Lung (tissue), 16 donors: ENCODE data around the gene CLEC5A. TPM values are rescaled to one million over a fixed set of nuclear protein-coding genes. Genes with fewer than 3 reads are reported as not detected.

ENCODE experiments used
- ATAC-seq: fragments of 200-7000 bp; cut with Tn5 transposase; one replicate; pipeline ENCODE4 v1.9.1; 2020; ENCODE audit warnings: moderate number of reproducible peaks; ENCODE audit not compliant: insufficient read depth, low FRiP score
- DNase-seq, 3 donors: peaks; one replicate each; pipeline ENCODE4 v3.0.0-alpha.2; 2013 to 2017
- H3K27ac ChIP-seq, 2 donors: one replicate each; pipeline ENCODE4 v1.5.1; 2013; ENCODE audit warnings: mild to moderate bottlenecking in 2 of 2, moderate library complexity in 2 of 2, control low read depth in 1 of 2, inconsistent platforms in 1 of 2, low read depth in 1 of 2, low read length in 1 of 2
- H3K27me3 ChIP-seq, 3 donors: one replicate each; pipeline ENCODE4 v1.5.1; 2013; ENCODE audit warnings: low read length in 2 of 3; ENCODE audit not compliant: control insufficient read depth in 3 of 3, insufficient read depth in 3 of 3
- H3K36me3 ChIP-seq, 4 donors: one replicate each; pipeline ENCODE4 v1.5.1; 2013; ENCODE audit warnings: low read length in 4 of 4, mild to moderate bottlenecking in 1 of 4, moderate library complexity in 1 of 4; ENCODE audit not compliant: control insufficient read depth in 4 of 4, insufficient read depth in 4 of 4
- H3K4me1 ChIP-seq, 5 donors: one replicate each; pipeline ENCODE4 v1.5.1; 2013; ENCODE audit warnings: low read length in 5 of 5, mild to moderate bottlenecking in 2 of 5, moderate library complexity in 1 of 5; ENCODE audit not compliant: control insufficient read depth in 5 of 5, insufficient read depth in 5 of 5
- H3K4me3 ChIP-seq: one replicate; pipeline ENCODE4 v1.5.1; 2013; ENCODE audit warnings: mild to moderate bottlenecking, control low read depth, moderate library complexity
- H3K9ac ChIP-seq, 2 donors: one replicate each; pipeline ENCODE4 v1.5.1; 2013; ENCODE audit warnings: low read length in 2 of 2, control low read depth in 1 of 2; ENCODE audit not compliant: insufficient read depth in 1 of 2
- H3K9me3 ChIP-seq, 4 donors: one replicate each; pipeline ENCODE4 v1.5.1; 2013; ENCODE audit warnings: low read length in 3 of 4, mild to moderate bottlenecking in 1 of 4, moderate library complexity in 1 of 4; ENCODE audit not compliant: control insufficient read depth in 4 of 4, insufficient read depth in 3 of 4
- WGBS, 2 donors: extraction: QIAGEN DNeasy Blood & Tissue Kit; methylation state at CpG; one replicate each; pipeline ENCODE4 v1.1.7; 2013; 5-methylcytosine and 5-hydroxymethylcytosine counted together
- long read RNA-seq, 5 donors: transcript quantifications; one replicate each; lab custom pipeline, GENCODE V29; 2026
- polyA plus RNA-seq, 2 donors: library from polyadenylated mRNA; stranded (reverse); fragments of 200-250 nt; gene quantifications; one replicate each; pipeline ENCODE4 v1.2.1, GENCODE V29; 2013
- total RNA-seq, 2 donors: library from RNA; depleted of rRNA in 1 of 2; stranded (reverse); fragments of >200 nt in 1 of 2; gene quantifications; one replicate each; pipeline ENCODE4 v1.2.1, GENCODE V29; 2014 to 2021
- TF ChIP-seq, protein P1 (sequence below): IDR thresholded peaks from 2 replicates; pipeline ENCODE4 v1.5.1; 2012; ENCODE audit warnings: mild to moderate bottlenecking; ENCODE audit errors: control extremely low read depth, extremely low read depth
- donor health status: control.
- donor health status: control.
- donor health status: Bipolar disorder and iron deficiency.
- donor health status: healthy.
- donor health status: DM: yes; HTN: yes; CAD: no.

CLEC5A gene
- total RNA-seq (1 to 10 TPM; 2.7 to 8.8 TPM), polyA plus RNA-seq (10 to 100 TPM in 1 of 2 donors, 1 to 10 TPM in 1; 4.4 to 19.1 TPM)
- long read RNA-seq, donor 1: 0 reads
- long read RNA-seq, donor 2, partial matches to known transcripts: 0 of 1 reads
- long read RNA-seq, donor 2, other reads (novel, unspliced or antisense): 0 of 1 reads
- long read RNA-seq, donor 3: 0 reads
- long read RNA-seq, donor 4: 0 reads
- long read RNA-seq, donor 5: 0 reads

DNA sequence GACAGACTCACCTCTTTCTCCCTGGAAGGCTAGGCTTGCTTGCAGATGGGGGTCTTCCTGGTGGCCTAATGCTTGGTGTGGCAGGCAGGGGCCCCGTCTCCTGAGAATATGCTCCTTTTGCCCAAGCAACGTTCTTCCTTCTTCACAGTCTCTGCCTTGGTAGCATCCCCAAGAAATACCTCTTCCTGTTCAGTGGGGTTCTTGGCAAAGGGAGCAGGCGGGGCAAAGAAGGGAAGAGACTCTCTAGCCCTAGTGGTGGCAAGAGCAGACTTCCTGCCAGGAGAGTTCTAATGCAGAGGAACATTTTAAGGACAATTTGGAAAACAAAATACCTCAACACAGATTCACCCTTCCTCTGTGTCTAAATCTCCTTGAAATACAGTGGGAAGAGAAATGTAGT, at the start of gene CLEC5A:
CLEC5A (minus strand) TSS at position 179 of the 400 bp plus-strand sequence. CDS start 682 bp downstream, outside the sequence.
- Histone ChIP-seq H3K4me3 (no peak within 1 kb of the TSS), H3K27ac (no peak within 1 kb of the TSS), H3K36me3 (no peaks in the 10 kb centered on the region), H3K4me1 (no peaks in the 10 kb centered on the region), H3K9me3 (peaks cover 0 to 2% (median 0%) of the 10 kb centered on the region in 4 donors), H3K9ac (no peak within 1 kb of the TSS), H3K27me3 (no peaks in the 10 kb centered on the region)
- ATAC-seq (no peak), DNase-seq (no peak)
- TF ChIP-seq, protein P1, sequence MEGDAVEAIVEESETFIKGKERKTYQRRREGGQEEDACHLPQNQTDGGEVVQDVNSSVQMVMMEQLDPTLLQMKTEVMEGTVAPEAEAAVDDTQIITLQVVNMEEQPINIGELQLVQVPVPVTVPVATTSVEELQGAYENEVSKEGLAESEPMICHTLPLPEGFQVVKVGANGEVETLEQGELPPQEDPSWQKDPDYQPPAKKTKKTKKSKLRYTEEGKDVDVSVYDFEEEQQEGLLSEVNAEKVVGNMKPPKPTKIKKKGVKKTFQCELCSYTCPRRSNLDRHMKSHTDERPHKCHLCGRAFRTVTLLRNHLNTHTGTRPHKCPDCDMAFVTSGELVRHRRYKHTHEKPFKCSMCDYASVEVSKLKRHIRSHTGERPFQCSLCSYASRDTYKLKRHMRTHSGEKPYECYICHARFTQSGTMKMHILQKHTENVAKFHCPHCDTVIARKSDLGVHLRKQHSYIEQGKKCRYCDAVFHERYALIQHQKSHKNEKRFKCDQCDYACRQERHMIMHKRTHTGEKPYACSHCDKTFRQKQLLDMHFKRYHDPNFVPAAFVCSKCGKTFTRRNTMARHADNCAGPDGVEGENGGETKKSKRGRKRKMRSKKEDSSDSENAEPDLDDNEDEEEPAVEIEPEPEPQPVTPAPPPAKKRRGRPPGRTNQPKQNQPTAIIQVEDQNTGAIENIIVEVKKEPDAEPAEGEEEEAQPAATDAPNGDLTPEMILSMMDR: no peak
- 42 to 55% methylated on average over 3 of the region's 3 CpGs for WGBS, 2 donors

DNA sequence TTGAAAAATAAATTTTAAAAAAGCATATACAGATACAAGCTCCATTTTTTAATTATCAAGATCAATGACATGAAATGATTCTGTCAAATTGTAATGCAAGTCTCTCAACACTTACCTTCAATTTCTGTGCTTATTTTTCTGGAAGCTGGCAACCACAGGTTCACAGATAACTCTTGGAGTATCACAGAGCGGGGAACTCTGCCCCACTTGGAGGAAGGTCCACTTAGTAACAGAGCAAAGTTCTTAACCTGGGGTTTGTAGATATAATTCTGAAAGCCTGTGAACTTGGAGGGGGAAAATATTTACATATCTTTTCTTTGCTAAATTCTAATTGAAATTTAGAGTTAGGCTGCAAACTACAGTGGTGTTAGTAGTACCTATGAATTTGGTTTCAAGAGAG, 46.6 kb upstream of the CLEC5A start:
- Histone ChIP-seq H3K9ac (no peak overlapping the region), H3K4me3 (no peak overlapping the region), H3K27ac (no peak overlapping the region), H3K9me3 (no peaks in the 10 kb centered on the region), H3K36me3 (no peaks in the 10 kb centered on the region), H3K27me3 (no peaks in the 10 kb centered on the region), H3K4me1 (no peaks in the 10 kb centered on the region)
- WGBS, 2 donors: 91 to 95% methylated on average over 1 of the region's 1 CpG
- DNase-seq: no peak
- TF ChIP-seq, protein P1: no peak
- no peak for ATAC-seq

DNA sequence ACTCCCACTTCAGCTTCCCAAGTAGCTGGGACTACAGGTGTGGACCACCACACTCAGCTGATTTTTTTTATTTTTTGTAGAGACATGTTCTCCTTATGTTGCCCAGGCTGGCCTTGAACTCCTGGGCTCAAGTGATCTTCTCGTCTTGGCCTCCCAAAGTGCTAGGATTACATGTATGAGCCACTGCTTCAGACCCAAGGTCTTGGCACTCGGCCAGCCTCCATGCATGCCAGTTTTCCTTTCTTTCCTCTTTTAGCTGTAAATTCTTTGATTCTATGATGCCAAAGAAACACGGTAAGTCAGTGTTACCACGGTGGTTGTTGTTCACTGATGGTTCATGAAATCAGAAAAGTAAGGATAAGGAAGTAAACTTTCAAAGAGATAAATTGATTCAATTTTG, 45.9 kb upstream of the CLEC5A start:
- TF ChIP-seq, protein P1: no peak
- H3K27me3 ChIP-seq: no peaks in the 10 kb centered on the region
- H3K27ac ChIP-seq: no peak overlapping the region
- no peak overlapping the region for H3K4me3 ChIP-seq
- ATAC-seq (no peak), DNase-seq (no peak)
- H3K4me1 ChIP-seq: no peaks in the 10 kb centered on the region
- H3K9me3 ChIP-seq: no peaks in the 10 kb centered on the region
- WGBS, 2 donors: 78 to 79% methylated on average over 4 of the region's 4 CpGs
- no peaks in the 10 kb centered on the region for H3K36me3 ChIP-seq
- H3K9ac ChIP-seq: no peak overlapping the region

DNA sequence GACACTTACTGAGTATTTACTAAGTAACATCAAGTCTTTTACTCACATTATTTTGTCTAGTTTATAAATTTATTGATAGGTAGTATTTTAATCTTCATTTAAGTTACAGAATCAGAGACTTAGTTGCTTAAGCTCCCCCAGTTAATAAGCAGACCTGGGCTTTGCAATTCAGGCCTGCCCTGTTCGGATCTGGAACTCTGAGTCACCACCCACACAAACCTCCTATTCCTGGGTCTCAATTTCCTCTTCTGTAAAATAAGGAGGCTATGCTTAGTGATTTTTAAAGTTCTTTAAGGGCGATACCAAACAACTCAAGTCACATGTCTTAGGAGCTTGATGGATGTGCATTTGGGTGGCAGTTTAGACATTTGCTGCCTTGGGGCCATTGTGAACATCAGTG, 45.4 kb upstream of the CLEC5A start:
- WGBS, 2 donors: 52 to 71% methylated on average over 2 of the region's 2 CpGs
- DNase-seq (no peak), ATAC-seq (no peak)
- H3K36me3 ChIP-seq: no peaks in the 10 kb centered on the region
- H3K27me3 ChIP-seq: no peaks in the 10 kb centered on the region
- TF ChIP-seq, protein P1: no peak
- H3K27ac ChIP-seq: no peak overlapping the region
- no peak overlapping the region for H3K9ac ChIP-seq
- no peaks in the 10 kb centered on the region for H3K9me3 ChIP-seq
- no peaks in the 10 kb centered on the region for H3K4me1 ChIP-seq
- H3K4me3 ChIP-seq: no peak overlapping the region
